DMS79 treated with DMSO at 0.1 percent for 48 hours (cell line): ENCODE measurements around the gene CPNE4.
"Not testable (repeated sequence)": the region's sequence is repeated elsewhere in the genome, so short reads cannot be mapped to it uniquely, and the experiment has no call there.

Source experiments
- DNase-seq: peaks from one replicate; lab custom pipeline; 2025; lab: John Stamatoyannopoulos, UW

The CPNE4 gene

GRCh38 chr3:131957980-131958379 lies 76.8 kb downstream of the CPNE4 start:
- no peak for DNase-seq

DNA sequence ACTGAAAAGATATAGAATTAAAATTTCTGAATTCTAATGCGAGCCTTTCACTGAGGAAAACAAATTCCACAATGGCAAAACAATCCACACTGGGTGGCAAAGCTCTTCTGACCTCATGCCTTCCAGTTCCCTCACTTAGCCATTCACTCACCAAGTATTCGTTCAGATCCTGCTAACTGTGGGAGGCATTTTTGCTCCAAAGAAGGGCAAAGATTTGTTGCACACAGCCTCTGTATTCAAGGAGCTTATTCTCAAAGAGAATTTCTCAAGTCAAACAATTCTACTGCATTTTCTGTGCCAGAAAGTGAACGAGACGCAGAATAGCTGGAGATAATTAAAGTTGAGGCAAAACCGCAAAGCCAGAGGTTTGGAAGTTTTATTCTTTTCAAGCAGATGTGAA lies 77.3 kb downstream of the CPNE4 start:
- DNase-seq = no peak

DNA sequence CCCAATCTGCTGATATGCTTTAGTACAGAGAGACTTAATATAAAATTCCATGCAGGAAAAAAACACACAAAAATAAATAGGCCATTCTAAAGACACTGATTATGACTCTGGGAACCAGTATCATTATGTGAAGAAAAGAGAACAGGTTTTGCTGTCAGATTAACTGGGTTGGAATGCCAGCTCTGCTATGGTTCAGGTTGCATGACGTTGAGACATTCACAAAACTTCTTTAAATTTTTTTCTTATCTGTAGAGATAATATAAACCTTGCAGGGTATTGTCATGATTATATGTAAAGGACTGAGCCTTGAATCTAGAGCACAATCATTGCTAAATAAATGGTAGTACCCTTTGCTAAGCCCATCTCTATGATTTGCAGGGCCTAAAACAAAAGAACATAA lies 86.0 kb downstream of the CPNE4 start:
- DNase-seq = no peak

GRCh38 chr3:131944676-131945075 lies 90.1 kb downstream of the CPNE4 start:
- DNase-seq = no peak

DNA sequence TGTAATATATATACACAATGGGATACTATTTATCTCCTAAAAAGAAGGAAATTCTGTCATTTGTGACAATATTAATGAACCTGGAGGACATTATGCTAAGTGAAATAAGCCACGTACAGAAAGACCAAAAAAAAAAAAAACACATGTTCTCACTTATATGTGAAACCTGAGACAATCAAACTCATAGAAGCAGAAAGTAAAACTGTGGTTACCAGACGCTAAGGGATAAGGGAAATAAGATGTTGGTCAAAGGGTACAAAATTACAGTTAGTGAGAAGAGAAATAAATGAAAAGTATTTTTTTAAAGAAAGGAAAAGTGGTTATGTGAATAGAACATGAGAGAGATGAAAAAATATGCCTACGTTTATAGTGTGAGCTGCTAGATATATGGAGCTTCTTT lies 101.1 kb downstream of the CPNE4 start:
- DNase-seq = no peak

DNA sequence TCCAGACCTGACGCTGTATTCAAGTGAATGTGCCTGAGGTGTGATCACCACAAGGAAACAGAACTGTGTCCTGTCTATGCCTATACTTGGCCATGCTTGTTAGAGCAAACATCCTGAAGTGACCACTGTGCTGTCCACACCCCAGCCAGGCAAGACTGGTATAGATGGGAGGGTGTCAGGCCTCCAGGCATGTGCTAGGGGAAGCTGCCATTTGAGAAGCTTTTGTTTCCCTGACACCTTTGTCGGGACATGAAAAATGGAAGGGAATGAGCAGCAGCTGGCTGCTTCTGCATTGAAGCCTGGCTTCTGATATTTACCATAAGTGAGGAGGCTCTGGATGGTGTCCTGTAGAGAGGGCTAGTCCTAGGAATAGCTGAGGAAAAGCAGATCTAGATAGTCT lies 106.2 kb downstream of the CPNE4 start:
- DNase-seq = peak; percentile 52

DNA sequence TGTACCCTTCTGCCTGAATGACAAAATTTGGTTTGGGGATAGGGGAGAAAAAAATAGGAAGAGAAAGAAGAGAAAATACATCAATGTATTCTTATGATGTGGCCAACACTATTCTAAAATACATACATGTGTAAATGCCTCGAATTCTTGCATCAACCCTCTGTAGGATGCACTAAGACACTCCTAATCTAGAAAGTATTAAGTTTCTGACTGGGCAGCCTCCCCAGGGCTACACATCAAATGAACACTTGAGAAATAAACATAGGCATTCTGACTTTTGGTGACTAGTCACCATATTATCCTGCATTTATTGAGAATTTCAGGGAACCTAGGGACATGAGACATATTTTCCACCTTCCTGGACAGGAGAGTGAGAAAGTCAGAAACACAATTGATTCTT lies 109.2 kb downstream of the CPNE4 start:
- no peak for DNase-seq

GRCh38 chr3:131922356-131922755 lies 112.5 kb downstream of the CPNE4 start:
- DNase-seq = no peak

DNA sequence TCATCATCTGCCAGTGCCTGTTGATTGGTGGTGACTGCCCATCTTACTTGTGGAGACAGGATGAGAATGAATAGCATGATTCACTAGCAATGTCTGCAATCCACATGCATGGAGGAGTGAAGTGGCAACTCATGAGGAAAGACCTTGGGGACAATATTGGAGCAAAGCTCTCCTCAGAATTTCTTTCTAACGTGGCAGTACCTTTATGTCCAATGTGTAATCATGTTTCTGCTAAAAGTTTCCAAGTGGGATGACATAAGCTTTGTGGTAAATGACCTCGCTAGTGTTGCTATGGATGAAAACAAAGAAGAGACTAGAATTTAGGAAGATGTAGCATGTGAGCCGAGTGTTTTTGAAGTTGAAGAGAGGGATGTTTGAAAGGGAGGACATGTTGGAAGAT lies 117.8 kb downstream of the CPNE4 start:
- DNase-seq = no peak

DNA sequence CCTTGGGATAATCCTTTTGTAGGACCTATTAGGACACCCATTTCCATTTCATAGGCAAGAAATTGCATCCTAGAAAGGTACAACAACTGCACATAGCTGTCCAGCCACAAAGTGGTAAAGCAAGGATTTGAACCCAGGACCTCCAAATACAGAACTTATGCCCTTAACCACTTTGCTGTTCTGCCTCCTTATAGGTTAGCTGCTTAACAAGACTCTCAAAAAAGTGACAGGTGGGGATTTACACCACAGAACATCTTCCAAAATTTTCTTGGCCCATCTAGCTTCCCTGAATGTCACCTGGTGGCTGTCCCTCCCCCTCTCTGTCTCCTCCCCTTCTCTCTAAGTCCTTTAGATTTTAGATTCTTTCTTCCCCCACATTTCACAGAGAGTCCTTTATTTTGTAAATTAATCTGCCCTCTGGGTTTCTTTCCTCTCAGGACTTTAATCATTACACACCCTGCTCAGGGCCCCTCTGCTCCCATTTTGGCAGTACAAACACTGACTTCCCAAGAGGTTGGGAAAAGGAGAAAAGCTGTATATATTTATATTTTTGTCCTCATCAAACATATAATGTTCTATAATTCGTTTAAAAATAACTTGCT lies 120.6 kb downstream of the CPNE4 start:
- DNase-seq = no peak

DNA sequence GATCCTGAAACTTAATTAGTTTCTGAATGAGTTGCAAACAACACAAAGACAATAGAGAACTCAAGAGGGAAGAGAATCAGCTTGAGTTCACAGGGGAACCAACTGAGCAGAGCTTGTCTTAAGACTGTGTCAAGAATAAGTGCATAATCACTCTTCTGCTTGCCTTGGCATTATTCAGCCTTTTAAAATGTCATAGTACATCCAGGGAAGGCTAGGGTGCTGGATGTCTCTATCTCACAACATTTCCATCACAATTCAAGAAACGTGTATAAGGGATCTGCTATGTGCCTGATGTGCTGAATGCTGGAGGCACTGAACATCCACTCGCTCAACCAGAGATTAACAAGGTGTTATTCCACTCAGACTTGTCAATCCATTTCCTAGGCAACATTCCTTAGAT lies 122.6 kb downstream of the CPNE4 start:
- DNase-seq = no peak

GRCh38 chr3:131907796-131908195 lies 127.0 kb downstream of the CPNE4 start:
- peak; percentile 99 for DNase-seq

DNA sequence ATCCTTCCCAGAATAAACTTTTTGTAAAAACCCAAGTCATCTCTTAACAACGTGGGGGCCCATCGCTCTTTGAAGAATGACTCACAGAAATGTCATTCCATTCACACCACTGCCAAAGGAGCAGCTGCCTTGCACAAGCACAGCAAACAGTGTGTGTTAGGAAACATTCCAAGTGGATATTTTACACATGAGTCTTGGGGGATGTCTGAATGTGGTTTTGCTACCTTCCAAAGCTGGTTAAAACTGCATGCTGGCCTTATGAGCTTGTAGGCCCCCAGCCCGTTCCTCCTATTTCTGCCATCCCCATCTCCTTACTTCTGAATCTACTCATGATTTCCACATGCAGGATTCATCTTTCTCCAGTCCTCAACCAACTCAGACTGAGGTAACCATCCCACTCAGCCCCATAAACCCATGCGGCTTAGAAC lies 130.8 kb downstream of the CPNE4 start:
- no peak for DNase-seq

- DNase-seq = no peak
These were observed 133.1 kb downstream of the CPNE4 start for GRCh38 chr3:131901686-131902085.

GRCh38 chr3:131900891-131901290 lies 133.9 kb downstream of the CPNE4 start:
- DNase-seq = peak; percentile 82

- no peak for DNase-seq
These were observed 135.8 kb downstream of the CPNE4 start for GRCh38 chr3:131899021-131899420.

- DNase-seq = no peak
These were observed 136.5 kb downstream of the CPNE4 start for GRCh38 chr3:131898346-131898745.

DNA sequence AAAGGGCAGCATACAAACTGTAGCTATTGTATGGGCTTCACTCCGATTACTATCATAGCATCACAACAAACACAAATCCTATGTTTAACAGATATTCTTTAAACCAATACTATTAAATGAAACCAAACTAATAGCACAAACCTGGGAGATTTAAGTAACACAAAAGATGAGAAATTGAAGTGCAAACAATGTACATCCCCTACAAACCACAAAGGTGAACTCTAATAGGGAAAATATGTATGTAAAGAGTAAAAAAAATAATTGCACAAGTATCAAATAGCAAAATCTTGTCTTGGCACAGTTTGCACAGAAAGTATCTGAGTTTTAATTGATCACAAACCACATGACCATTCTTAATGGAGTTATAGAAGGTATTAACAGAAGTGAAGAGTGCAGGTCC lies 138.5 kb downstream of the CPNE4 start:
- DNase-seq = no peak

GRCh38 chr3:131895766-131896165 lies 139.0 kb downstream of the CPNE4 start:
- DNase-seq = no peak

DNA sequence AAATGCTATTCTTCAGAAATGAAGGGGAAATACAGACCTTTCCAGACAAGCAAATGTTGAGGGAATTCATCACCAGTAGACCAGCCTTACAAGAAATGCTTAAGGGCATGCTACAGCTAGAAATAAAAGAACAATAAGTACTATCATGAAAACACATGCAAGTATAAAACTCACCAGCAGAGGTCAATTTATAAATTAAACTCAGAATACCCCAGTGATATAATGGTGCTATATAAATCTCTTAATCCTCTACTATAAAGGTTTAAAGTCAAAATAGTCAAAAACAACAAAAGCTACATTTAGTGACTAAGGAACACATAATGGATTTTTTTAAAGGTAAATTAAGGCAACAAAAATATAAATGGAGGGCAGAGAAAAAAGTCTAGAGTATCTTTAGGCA lies 142.5 kb downstream of the CPNE4 start:
- no peak for DNase-seq

DNA sequence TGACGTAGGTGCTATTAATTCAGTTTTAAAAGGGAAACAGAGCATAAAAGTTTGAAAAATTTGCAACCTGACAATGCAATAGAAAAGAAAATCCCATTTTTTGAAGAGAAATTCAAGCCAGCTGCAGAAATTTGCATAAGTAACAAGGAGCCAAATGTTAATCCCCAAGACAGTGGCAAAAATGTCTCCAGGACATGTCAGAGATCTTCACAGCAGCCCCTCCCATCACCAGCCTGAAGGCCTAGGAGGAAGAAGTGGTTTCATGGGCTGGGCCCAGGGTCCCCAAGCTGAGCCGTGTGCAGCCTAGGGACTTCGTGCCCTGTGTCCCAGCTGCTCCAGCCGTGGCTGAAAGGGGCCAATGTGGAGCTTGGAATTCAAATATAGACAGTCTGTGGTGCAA lies 148.9 kb downstream of the CPNE4 start:
- not testable (repeated sequence) for DNase-seq

GRCh38 chr3:131883711-131884407 lies 151.0 kb downstream of the CPNE4 start:
- no peak for DNase-seq

DNA sequence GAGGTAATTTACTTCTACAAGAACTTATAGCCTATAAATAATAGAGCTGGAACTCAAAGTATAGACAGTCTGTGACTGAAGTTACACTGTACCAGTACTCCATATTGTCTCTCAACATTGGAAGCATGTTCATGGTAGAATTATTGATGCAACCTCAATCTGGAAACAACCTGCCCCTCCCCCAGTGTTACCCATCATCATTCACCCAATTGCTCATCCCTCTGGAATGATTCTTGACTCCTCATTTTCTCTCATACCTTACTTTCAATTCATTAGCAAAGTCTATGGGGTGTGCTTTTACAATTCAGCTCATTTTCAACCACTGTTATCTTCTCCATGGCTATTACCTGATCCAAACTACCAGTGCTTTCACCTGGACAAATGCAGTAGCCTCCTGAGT lies 151.7 kb downstream of the CPNE4 start:
- DNase-seq = no peak

- no peak for DNase-seq
These were observed 153.0 kb downstream of the CPNE4 start for GRCh38 chr3:131881777-131882176.
